Measurements from ENCODE around the gene PREPL. TPM values are rescaled to one million over a fixed set of nuclear protein-coding genes. Genes with fewer than 3 reads are reported as not detected.

The PREPL gene
- total and polyA plus RNA-seq, 2 experiments from 2014 or later, result 16.5 to 49.0 TPM

DNA sequence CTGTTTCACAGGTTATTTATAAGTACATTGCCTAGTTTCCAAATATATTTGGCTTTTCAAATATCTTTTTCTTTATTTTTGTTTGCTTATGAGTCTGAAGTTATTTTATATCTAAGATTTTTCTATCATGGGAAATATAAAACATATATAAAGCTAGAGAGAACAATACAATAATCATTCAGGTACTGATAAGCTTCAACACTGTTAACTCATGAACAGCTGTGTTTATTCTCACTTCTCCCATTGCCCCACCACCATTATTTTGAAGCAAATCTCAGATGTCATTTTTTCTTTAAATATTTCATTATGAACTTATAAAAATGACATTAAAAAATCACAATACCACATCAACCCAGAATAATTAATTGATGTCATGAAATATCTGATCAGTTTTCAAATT, 10.2 kb upstream of the PREPL start (continued):
- TF ChIP-seq JUNB (IDR thresholded peaks at IDR 0.05; ENCODE audit: unreplicated experiment), result no peak
- TF ChIP-seq, protein P1, sequence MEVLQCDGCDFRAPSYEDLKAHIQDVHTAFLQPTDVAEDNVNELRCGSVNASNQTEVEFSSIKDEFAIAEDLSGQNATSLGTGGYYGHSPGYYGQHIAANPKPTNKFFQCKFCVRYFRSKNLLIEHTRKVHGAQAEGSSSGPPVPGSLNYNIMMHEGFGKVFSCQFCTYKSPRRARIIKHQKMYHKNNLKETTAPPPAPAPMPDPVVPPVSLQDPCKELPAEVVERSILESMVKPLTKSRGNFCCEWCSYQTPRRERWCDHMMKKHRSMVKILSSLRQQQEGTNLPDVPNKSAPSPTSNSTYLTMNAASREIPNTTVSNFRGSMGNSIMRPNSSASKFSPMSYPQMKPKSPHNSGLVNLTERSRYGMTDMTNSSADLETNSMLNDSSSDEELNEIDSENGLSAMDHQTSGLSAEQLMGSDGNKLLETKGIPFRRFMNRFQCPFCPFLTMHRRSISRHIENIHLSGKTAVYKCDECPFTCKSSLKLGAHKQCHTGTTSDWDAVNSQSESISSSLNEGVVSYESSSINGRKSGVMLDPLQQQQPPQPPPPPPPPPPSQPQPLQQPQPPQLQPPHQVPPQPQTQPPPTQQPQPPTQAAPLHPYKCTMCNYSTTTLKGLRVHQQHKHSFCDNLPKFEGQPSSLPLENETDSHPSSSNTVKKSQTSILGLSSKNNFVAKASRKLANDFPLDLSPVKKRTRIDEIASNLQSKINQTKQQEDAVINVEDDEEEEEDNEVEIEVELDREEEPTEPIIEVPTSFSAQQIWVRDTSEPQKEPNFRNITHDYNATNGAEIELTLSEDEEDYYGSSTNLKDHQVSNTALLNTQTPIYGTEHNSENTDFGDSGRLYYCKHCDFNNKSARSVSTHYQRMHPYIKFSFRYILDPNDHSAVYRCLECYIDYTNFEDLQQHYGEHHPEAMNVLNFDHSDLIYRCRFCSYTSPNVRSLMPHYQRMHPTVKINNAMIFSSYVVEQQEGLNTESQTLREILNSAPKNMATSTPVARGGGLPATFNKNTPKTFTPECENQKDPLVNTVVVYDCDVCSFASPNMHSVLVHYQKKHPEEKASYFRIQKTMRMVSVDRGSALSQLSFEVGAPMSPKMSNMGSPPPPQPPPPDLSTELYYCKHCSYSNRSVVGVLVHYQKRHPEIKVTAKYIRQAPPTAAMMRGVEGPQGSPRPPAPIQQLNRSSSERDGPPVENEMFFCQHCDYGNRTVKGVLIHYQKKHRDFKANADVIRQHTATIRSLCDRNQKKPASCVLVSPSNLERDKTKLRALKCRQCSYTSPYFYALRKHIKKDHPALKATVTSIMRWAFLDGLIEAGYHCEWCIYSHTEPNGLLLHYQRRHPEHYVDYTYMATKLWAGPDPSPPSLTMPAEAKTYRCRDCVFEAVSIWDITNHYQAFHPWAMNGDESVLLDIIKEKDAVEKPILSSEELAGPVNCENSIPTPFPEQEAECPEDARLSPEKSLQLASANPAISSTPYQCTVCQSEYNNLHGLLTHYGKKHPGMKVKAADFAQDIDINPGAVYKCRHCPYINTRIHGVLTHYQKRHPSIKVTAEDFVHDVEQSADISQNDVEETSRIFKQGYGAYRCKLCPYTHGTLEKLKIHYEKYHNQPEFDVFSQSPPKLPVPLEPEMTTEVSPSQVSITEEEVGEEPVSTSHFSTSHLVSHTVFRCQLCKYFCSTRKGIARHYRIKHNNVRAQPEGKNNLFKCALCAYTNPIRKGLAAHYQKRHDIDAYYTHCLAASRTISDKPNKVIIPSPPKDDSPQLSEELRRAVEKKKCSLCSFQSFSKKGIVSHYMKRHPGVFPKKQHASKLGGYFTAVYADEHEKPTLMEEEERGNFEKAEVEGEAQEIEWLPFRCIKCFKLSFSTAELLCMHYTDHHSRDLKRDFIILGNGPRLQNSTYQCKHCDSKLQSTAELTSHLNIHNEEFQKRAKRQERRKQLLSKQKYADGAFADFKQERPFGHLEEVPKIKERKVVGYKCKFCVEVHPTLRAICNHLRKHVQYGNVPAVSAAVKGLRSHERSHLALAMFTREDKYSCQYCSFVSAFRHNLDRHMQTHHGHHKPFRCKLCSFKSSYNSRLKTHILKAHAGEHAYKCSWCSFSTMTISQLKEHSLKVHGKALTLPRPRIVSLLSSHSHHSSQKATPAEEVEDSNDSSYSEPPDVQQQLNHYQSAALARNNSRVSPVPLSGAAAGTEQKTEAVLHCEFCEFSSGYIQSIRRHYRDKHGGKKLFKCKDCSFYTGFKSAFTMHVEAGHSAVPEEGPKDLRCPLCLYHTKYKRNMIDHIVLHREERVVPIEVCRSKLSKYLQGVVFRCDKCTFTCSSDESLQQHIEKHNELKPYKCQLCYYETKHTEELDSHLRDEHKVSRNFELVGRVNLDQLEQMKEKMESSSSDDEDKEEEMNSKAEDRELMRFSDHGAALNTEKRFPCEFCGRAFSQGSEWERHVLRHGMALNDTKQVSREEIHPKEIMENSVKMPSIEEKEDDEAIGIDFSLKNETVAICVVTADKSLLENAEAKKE (CRISPR knock-in tag; IDR thresholded peaks at IDR 0.05), result no peak
- TF ChIP-seq POLR2AphosphoS5 (IDR thresholded peaks at IDR 0.05; ENCODE audit: low read depth), result no peak
- no peak for TF ChIP-seq ZNF331 (CRISPR knock-in tag; IDR thresholded peaks at IDR 0.05; ENCODE audit: low read depth)

DNA sequence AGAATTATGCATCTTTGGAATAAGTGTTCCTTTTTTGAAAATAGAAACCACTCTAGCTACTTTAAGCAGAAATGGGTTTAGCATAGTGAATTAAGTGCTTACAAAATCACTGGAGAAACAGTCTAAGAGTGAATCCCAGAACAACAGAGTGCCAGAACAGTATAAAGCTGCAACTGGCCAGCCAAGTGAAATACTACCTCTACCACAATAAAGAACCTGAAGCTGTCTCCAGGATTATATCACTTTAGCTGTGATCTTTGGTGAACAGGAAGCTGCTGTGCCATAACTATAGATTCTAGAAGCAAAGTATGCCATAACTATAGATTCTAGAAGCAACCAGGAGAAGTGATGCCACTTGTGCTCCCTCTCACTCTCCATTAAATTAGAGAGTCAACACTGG, 8.1 kb upstream of the PREPL start:
- Histone ChIP-seq H3K4me3 (no peak overlapping the region), H3K27me3 (ENCODE audit: insufficient read depth) (no peaks in the 10 kb centered on the region), H3K4me1 (ENCODE audit: insufficient read depth) (peaks cover 5% of the 10 kb centered on the region), H3K4me2 (no peak overlapping the region), H3K9me2 (ENCODE audit: insufficient read depth) (no peaks in the 10 kb centered on the region), H3K79me2 (replicated peaks; ENCODE audit: insufficient read depth) (peaks cover 66% of the 10 kb centered on the region), H3K27ac (ENCODE audit: low read depth) (no peak overlapping the region), H3K36me3 (ENCODE audit: insufficient read depth) (no peaks in the 10 kb centered on the region), H2AFZ (no peak overlapping the region), H4K20me1 (replicated peaks; ENCODE audit: insufficient read depth) (no peaks in the 10 kb centered on the region), H3F3A (replicated peaks; ENCODE audit: low read depth) (no peaks in the 10 kb centered on the region)
- Mint-ChIP-seq H3K4me3 (no peak overlapping the region), H3K36me3 (ENCODE audit: low read depth) (no peaks in the 10 kb centered on the region), H3K9me3 (no peaks in the 10 kb centered on the region), H3K4me1 (peaks cover 12% of the 10 kb centered on the region), H3K27ac (no peak overlapping the region), H3K27me3 (ENCODE audit: insufficient read depth, low read depth, poor library complexity) (no peaks in the 10 kb centered on the region)
- DNase-seq (ENCODE audit: low spot score) (no peak), ATAC-seq (no peak)
- TF ChIP-seq, protein P2, sequence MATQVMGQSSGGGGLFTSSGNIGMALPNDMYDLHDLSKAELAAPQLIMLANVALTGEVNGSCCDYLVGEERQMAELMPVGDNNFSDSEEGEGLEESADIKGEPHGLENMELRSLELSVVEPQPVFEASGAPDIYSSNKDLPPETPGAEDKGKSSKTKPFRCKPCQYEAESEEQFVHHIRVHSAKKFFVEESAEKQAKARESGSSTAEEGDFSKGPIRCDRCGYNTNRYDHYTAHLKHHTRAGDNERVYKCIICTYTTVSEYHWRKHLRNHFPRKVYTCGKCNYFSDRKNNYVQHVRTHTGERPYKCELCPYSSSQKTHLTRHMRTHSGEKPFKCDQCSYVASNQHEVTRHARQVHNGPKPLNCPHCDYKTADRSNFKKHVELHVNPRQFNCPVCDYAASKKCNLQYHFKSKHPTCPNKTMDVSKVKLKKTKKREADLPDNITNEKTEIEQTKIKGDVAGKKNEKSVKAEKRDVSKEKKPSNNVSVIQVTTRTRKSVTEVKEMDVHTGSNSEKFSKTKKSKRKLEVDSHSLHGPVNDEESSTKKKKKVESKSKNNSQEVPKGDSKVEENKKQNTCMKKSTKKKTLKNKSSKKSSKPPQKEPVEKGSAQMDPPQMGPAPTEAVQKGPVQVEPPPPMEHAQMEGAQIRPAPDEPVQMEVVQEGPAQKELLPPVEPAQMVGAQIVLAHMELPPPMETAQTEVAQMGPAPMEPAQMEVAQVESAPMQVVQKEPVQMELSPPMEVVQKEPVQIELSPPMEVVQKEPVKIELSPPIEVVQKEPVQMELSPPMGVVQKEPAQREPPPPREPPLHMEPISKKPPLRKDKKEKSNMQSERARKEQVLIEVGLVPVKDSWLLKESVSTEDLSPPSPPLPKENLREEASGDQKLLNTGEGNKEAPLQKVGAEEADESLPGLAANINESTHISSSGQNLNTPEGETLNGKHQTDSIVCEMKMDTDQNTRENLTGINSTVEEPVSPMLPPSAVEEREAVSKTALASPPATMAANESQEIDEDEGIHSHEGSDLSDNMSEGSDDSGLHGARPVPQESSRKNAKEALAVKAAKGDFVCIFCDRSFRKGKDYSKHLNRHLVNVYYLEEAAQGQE (IDR thresholded peaks at IDR 0.05; ENCODE audit: unreplicated experiment), result no peak
- TF ChIP-seq ZNF114 (CRISPR knock-in tag; IDR thresholded peaks at IDR 0.05), result no peak
- TF ChIP-seq, protein P3, sequence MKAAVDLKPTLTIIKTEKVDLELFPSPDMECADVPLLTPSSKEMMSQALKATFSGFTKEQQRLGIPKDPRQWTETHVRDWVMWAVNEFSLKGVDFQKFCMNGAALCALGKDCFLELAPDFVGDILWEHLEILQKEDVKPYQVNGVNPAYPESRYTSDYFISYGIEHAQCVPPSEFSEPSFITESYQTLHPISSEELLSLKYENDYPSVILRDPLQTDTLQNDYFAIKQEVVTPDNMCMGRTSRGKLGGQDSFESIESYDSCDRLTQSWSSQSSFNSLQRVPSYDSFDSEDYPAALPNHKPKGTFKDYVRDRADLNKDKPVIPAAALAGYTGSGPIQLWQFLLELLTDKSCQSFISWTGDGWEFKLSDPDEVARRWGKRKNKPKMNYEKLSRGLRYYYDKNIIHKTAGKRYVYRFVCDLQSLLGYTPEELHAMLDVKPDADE (IDR thresholded peaks at IDR 0.05), result no peak
